IMR-90 (cell line): ENCODE data around the gene SSNA1. TPM values are rescaled to one million over a fixed set of nuclear protein-coding genes. Genes with fewer than 3 reads are reported as not detected.

ENCODE experiments used
- ATAC-seq: fragments of 200-7000 bp; cut with Tn5 transposase; 2 replicates; pipeline ENCODE4 v1.9.1; 2020; ENCODE audit warnings: low read depth, mild to moderate bottlenecking, moderate library complexity
- BruUV-seq: library from RNA; stranded (reverse); fragments of 400-500 nt; replicated peaks from 2 replicates; lab custom pipeline; 2021; lab: Mats Ljungman, UMichigan
- CTCF ChIA-PET: fragments of 300-600 bp; formaldehyde crosslinking; extraction: SDS; loops from one replicate; lab custom pipeline; 2021; ENCODE audit warnings: antibody characterized with exemption; lab: Yijun Ruan, JAX
- POLR2A ChIA-PET: fragments of 300-600 bp; sonication (Branson Sonifier 250); formaldehyde crosslinking; loops from one replicate; lab custom pipeline; 2022; ENCODE audit warnings: antibody characterized with exemption; ENCODE audit not compliant: unreplicated experiment; lab: Charles Lee
- DNase-seq: peaks from one replicate; pipeline ENCODE4 v3.0.0; 2013
- H2AFZ ChIP-seq: replicated peaks from 2 replicates; pipeline ENCODE3; 2013; ENCODE audit warnings: low read length, mild to moderate bottlenecking; ENCODE audit not compliant: poor library complexity
- H2AK5ac ChIP-seq: 2 replicates; pipeline ENCODE4 v1.6.1; 2013; ENCODE audit warnings: low read depth, low read length, inconsistent platforms
- H2AK9ac ChIP-seq: replicated peaks from 2 replicates; pipeline ENCODE3; 2013; ENCODE audit warnings: mild to moderate bottlenecking, low read depth, low read length, moderate library complexity; ENCODE audit not compliant: poor library complexity
- H2BK120ac ChIP-seq: 2 replicates; pipeline ENCODE4 v1.6.1; 2013; ENCODE audit warnings: low read depth, low read length, inconsistent platforms
- H2BK15ac ChIP-seq: 3 replicates; pipeline ENCODE4 v1.6.1; 2013; ENCODE audit warnings: low read depth, low read length, inconsistent platforms
- H2BK20ac ChIP-seq: 2 replicates; pipeline ENCODE4 v1.6.1; 2013; ENCODE audit warnings: low read depth, mild to moderate bottlenecking, inconsistent platforms, low read length, moderate library complexity
- H2BK5ac ChIP-seq: 2 replicates; pipeline ENCODE4 v1.6.1; 2013; ENCODE audit warnings: mild to moderate bottlenecking, low read depth, low read length, inconsistent platforms; ENCODE audit not compliant: poor library complexity, severe bottlenecking
- H3K14ac ChIP-seq: replicated peaks from 2 replicates; pipeline ENCODE4 v1.6.1; 2013; ENCODE audit warnings: low read depth, low read length, inconsistent platforms
- H3K18ac ChIP-seq: 2 replicates; pipeline ENCODE4 v1.6.1; 2013; ENCODE audit warnings: low read depth, low read length, control low read depth
- H3K23ac ChIP-seq: 2 replicates; pipeline ENCODE4 v1.6.1; 2013; ENCODE audit warnings: low read depth, low read length, inconsistent platforms
- H3K27ac ChIP-seq: 2 replicates; pipeline ENCODE4 v1.5.1; 2013; ENCODE audit warnings: mild to moderate bottlenecking, control low read depth, low read length; ENCODE audit not compliant: insufficient read depth
- H3K27me3 ChIP-seq: 2 replicates; pipeline ENCODE4 v1.6.1; 2013; ENCODE audit warnings: low read length; ENCODE audit not compliant: control insufficient read depth, insufficient read depth
- H3K36me3 ChIP-seq: 2 replicates; pipeline ENCODE4 v1.6.1; 2013; ENCODE audit warnings: low read length, mixed read lengths; ENCODE audit not compliant: control insufficient read depth, insufficient read depth
- H3K4ac ChIP-seq: 2 replicates; pipeline ENCODE4 v1.6.1; 2013; ENCODE audit warnings: low read depth, low read length, inconsistent platforms
- H3K4me1 ChIP-seq: 2 replicates; pipeline ENCODE4 v1.6.1; 2013; ENCODE audit warnings: low read length, mixed read lengths; ENCODE audit not compliant: control insufficient read depth, insufficient read depth
- H3K4me2 ChIP-seq: 2 replicates; pipeline ENCODE4 v1.6.1; 2013; ENCODE audit warnings: low read depth, mild to moderate bottlenecking, control low read depth, low read length, moderate library complexity
- H3K4me3 ChIP-seq: 2 replicates; pipeline ENCODE4 v1.5.1; 2013; ENCODE audit warnings: low read depth, mild to moderate bottlenecking, control low read depth, low read length, moderate library complexity; ENCODE audit not compliant: insufficient read depth
- H3K56ac ChIP-seq: 2 replicates; pipeline ENCODE4 v1.6.1; 2013; ENCODE audit warnings: low read length, inconsistent platforms; ENCODE audit not compliant: insufficient read depth; ENCODE audit errors: extremely low read depth
- H3K79me1 ChIP-seq, 2 experiments: 2 replicates each; pipeline ENCODE4 v1.6.1; 2013; ENCODE audit warnings: low read length in 2 of 2, inconsistent platforms in 1 of 2, low read depth in 1 of 2
- H3K9ac ChIP-seq: 2 replicates; pipeline ENCODE4 v1.6.1; 2013; ENCODE audit warnings: low read depth, low read length, control low read depth
- H3K9me1 ChIP-seq: 2 replicates; pipeline ENCODE4 v1.6.1; 2013; ENCODE audit warnings: low read length, inconsistent platforms; ENCODE audit not compliant: insufficient read depth
- H3K9me3 ChIP-seq: 2 replicates; pipeline ENCODE4 v1.6.1; 2013; ENCODE audit warnings: low read length; ENCODE audit not compliant: control insufficient read depth, insufficient read depth
- H4K20me1 ChIP-seq: 2 replicates; pipeline ENCODE4 v1.6.1; 2013; ENCODE audit warnings: low read length, inconsistent platforms; ENCODE audit not compliant: insufficient read depth
- H4K5ac ChIP-seq: 2 replicates; pipeline ENCODE4 v1.6.1; 2013; ENCODE audit warnings: mild to moderate bottlenecking, low read depth, low read length, control low read depth
- H4K8ac ChIP-seq, 2 experiments: 2 replicates each; pipeline ENCODE4 v1.6.1; 2013; ENCODE audit warnings: low read depth in 2 of 2, low read length in 2 of 2, control low read depth in 1 of 2, inconsistent platforms in 1 of 2
- H4K91ac ChIP-seq: 2 replicates; pipeline ENCODE4 v1.6.1; 2013; ENCODE audit warnings: low read depth, low read length, inconsistent platforms; ENCODE audit not compliant: insufficient read depth
- CEBPB ChIP-seq: IDR thresholded peaks from 2 replicates; pipeline ENCODE4 v1.6.1; 2012; ENCODE audit warnings: low read depth, low read length, improper control_type of control experiment
- WGBS, 2 experiments: methylation state at CpG; one replicate each; pipeline versions ENCODE4 v1.1.5 to v1.1.7; 2013; ENCODE audit warnings: missing lambda C conversion rate in 2 of 2; ENCODE audit not compliant: insufficient read length in 1 of 2; ENCODE audit errors: extremely low coverage in 2 of 2; 5-methylcytosine and 5-hydroxymethylcytosine counted together
- dilution Hi-C: fragments of 300-500 bp; cut with HindIII; formaldehyde crosslinking; loops from one replicate; pipeline ENCODE4 v1.14.3; 2018; ENCODE audit warnings: low sequenced_read_pairs; ENCODE audit not compliant: unreplicated experiment
- in situ Hi-C: fragments of 300-500 bp; cut with MboI; formaldehyde crosslinking; loops from 3 replicates; pipeline ENCODE4 v1.14.3; 2019; ENCODE audit warnings: low sequenced_read_pairs, inconsistent platforms, mixed read lengths
- intact Hi-C: fragments of 100-400 bp; cut with micrococcal nuclease; formaldehyde crosslinking; loops from 2 replicates; pipeline ENCODE4 v1.10.0; 2022
- polyA plus RNA-seq, 3 experiments: library from polyadenylated mRNA; depleted of rRNA; stranded (reverse); fragments of >200 nt; gene quantifications; 2 replicates each; pipeline ENCODE4 v1.2.3, GENCODE V29; 2012; ENCODE audit warnings: low replicate concordance in 1 of 3
- total RNA-seq: library from RNA; depleted of rRNA; stranded (reverse); fragments of >200 nt; gene quantifications from 2 replicates; pipeline ENCODE4 v1.2.3, GENCODE V29; 2012
- TF ChIP-seq, protein P1 (sequence below): conservative IDR thresholded peaks from 2 replicates; pipeline ENCODE4 v1.5.1; 2012; ENCODE audit warnings: mild to moderate bottlenecking, low read depth, low read length, improper control_type of control experiment

Gene SSNA1
- total and polyA plus RNA-seq, 2 of the 4 experiments (the other 2 are of a cell fraction) = 55.7 to 86.7 TPM

- no peak overlapping the region for H2BK15ac ChIP-seq
- no peak overlapping the region for H3K27ac ChIP-seq
- no TSS peak for BruUV-seq
- ATAC-seq (no peak), DNase-seq (no peak)
- no peak overlapping the region for H3K23ac ChIP-seq
- H3K4ac ChIP-seq = no peak overlapping the region
- no peak overlapping the region for H2BK120ac ChIP-seq
- WGBS, 2 experiments = 80% methylated on average over 11 of the region's 19 CpGs; no CpG with 5 or more reads in 1 of the 2 experiments
- in situ Hi-C loops (no loop called here), intact Hi-C loops (no loop called here), dilution Hi-C loops (no loop called here)
- 0 out of 2 replicates have a peak, but pooled peaks cover 5% of the 10 kb centered on the region for H4K20me1 ChIP-seq
- no peak overlapping the region for H3K4me3 ChIP-seq
- H3K79me1 ChIP-seq = no peaks in the 10 kb centered on the region
- ChIA-PET POLR2A (no interaction called here), CTCF (interaction anchor here (0.7 kb wide), 1 partner anchor 28 kb away, joined by 3 read pairs; no protein-coding TSS in a partner anchor)
- peaks cover 2% of the 10 kb centered on the region; the same call in 1 of the 2 replicates for H3K4me1 ChIP-seq
- H3K56ac ChIP-seq = no peak overlapping the region
- no peaks in the 10 kb centered on the region for H3K9me3 ChIP-seq
- H3K4me2 ChIP-seq = no peak overlapping the region
- peaks cover 5% of the 10 kb centered on the region for H3K9me1 ChIP-seq
- H4K91ac ChIP-seq = no peak overlapping the region
- no peak overlapping the region for H3K18ac ChIP-seq
- H2BK20ac ChIP-seq = no peak overlapping the region
- no peak overlapping the region for H2BK5ac ChIP-seq
- no peak overlapping the region for H3K14ac ChIP-seq
- no peak overlapping the region for H2AK5ac ChIP-seq
- no peaks in the 10 kb centered on the region for H3K36me3 ChIP-seq
- H3K27me3 ChIP-seq = peaks cover 59% of the 10 kb centered on the region
- no peak overlapping the region for H4K8ac ChIP-seq
- peak overlapping the region; percentile 65 for H2AK9ac ChIP-seq
- no peak for TF ChIP-seq CEBPB
- TF ChIP-seq, protein P1, sequence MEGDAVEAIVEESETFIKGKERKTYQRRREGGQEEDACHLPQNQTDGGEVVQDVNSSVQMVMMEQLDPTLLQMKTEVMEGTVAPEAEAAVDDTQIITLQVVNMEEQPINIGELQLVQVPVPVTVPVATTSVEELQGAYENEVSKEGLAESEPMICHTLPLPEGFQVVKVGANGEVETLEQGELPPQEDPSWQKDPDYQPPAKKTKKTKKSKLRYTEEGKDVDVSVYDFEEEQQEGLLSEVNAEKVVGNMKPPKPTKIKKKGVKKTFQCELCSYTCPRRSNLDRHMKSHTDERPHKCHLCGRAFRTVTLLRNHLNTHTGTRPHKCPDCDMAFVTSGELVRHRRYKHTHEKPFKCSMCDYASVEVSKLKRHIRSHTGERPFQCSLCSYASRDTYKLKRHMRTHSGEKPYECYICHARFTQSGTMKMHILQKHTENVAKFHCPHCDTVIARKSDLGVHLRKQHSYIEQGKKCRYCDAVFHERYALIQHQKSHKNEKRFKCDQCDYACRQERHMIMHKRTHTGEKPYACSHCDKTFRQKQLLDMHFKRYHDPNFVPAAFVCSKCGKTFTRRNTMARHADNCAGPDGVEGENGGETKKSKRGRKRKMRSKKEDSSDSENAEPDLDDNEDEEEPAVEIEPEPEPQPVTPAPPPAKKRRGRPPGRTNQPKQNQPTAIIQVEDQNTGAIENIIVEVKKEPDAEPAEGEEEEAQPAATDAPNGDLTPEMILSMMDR = no peak
- H2AFZ ChIP-seq = peak overlapping the region; percentile 32
- H4K5ac ChIP-seq = no peak overlapping the region
- no peak overlapping the region for H3K9ac ChIP-seq
Measured at GRCh38 chr9:137157618-137158415, 30.7 kb upstream of the SSNA1 start.
